GM18873 (cell line): ENCODE results near the gene CKB.
"Not testable (repeated sequence)": the region's sequence is repeated elsewhere in the genome, so short reads cannot be mapped to it uniquely, and the experiment has no call there.

Experiments used
- ATAC-seq: cut with Tn5 transposase; IDR thresholded peaks from one replicate; pipeline ENCODE4 v1.9.1; 2021; ENCODE audit warnings: mild to moderate bottlenecking, moderate library complexity, moderate number of reproducible peaks; ENCODE audit not compliant: unreplicated experiment, low FRiP score

The CKB gene

GRCh38 chr14:103528146-103528586 is 5.5 kb upstream of the CKB start:
- ATAC-seq = no peak

- no peak for ATAC-seq
These were observed 4.9 kb upstream of the CKB start for GRCh38 chr14:103527408-103528145.

DNA sequence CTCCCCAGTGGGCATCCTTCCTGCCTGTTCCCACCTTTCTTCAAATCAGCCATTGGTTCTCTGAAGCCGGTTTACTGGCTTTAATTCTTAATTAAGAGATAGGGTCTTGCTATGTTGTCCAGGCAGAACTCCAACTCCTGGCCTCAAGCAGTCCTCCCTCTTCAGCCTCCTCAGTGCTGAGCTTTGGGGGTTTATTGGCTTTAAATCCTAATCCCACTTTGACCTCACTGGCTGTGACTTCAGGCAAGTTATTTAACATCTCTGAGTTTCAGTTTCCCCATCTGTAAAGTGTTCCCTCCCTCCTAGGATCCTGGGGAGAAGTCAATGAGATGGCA is 4.3 kb upstream of the CKB start:
- no peak for ATAC-seq

GRCh38 chr14:103526247-103526913 is 3.8 kb upstream of the CKB start:
- ATAC-seq = no peak

- not testable (repeated sequence) for ATAC-seq
These were observed 3.0 kb upstream of the CKB start for GRCh38 chr14:103525430-103526246.

DNA sequence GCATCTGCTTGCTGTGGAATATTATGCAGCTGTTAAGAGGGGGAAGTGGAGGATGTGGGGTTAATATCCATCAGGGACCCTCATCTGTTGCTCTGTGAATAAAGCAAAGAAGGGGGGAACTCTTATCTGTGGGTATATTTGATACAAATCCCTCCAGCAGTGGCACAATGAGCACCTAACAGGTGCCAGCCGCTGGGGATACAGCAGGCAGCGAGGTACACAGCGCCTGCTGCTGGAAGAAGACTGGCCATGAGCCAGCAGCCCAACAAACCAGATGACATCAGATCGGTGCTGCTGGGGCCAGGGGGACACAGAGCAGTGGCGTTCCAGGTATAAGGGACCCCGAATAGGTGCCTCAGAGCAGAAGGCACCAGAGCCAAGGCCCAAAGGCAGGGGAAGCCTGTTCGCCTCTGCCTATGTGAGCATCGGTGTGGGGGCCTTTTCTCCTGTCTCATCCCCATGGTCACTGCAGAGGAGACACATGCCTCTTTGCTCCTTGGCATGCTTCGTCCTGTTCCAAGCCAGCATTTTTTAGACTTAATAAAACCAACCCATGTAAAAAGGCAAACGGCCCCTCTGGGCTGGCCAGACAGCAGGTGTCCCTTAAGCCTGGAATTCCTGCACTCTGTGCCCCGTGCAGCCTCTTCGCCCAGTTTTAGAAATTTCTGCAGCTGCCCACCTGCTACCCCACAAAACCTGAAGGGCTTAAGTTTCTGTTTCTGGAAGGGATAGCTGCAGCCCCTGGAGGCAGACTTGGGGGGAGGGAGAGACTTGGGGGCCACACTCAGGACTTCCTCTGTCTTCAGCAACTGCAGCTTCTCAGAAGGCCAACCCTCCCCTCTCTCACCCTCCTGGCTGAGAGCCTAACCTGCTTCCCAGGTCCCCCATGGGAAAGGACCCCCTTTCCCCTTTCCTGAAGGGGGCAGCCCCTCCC is 1.6 kb upstream of the CKB start:
- no peak for ATAC-seq

DNA sequence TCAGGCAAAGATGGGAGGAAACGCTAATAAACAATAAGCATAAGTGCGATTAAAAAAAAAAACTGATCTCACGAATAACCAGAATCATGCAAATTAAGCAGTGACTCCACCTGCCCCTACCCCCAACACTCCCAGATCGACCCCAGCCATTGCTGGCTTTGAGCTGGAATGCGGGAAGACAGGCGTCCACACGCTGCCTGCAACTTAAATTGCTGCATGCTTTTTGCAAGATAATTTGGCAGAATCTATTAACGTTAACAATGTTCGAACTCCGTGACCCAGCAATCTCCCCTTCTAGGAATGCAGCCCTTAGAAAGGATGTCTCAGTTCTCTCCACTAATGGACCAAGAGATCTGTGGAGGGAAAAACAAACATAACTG is 935 bp upstream of the CKB start:
- no peak for ATAC-seq

DNA sequence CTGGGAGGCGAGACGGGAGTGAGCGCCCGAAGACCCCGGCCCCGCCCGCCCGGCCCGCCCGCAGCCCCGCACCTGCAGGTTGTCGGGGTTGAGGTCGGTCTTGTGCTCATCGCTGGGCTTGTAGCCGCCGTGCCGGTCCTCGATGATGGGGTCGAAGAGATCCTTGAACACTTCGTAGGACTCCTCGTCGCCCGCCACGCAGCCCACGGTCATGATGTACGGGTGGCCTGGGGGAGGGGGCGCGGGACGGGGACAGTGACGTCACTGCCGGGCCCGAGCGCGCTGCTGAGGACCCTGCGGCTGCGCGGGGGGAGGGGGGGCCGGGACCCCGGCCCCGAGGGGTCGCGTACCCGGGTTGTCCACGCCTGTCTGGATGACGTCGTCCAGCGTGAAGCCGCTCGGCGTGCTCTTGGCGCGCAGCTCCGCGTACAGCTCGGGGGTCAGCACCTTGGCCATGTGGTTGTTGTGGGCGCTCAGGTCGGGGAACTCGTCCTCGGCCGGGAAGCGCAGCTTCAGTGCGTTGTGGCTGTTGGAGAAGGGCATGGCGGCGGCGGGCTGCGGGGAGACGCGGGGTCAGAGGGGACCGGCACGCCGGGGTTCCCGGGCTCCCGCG is 573 bp downstream of the CKB start:
- ATAC-seq = no peak

DNA sequence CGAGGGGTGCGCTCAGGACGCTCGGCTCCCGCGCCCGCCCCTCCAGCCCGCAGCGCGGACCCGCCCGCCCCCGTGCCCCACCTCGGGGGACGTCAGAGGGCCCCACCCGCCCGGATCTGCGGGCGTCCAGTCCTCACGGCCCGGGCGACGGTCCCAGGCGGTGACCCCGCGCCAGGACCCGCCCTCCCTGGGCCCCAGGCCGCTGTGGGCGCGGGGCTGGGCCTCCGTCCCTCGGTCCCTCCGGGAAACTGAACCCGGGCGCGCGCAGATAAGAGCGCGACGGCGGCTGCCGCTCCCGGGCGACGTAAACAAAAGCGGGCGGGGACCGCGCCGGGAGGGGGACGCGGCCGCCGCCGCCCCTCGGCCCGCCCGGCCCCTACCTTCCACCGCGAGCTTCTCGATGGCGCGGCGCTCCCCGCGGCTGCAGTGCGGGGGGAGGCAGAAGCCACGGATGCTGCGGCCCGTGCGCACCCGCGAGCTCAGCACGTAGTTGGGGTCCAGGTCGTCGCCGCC is 1.1 kb downstream of the CKB start:
- no peak for ATAC-seq

- ATAC-seq = no peak
These were observed 1.8 kb downstream of the CKB start for GRCh38 chr14:103520657-103521437.

- ATAC-seq = no peak
These were observed 2.4 kb downstream of the CKB start for GRCh38 chr14:103520269-103520656.

DNA sequence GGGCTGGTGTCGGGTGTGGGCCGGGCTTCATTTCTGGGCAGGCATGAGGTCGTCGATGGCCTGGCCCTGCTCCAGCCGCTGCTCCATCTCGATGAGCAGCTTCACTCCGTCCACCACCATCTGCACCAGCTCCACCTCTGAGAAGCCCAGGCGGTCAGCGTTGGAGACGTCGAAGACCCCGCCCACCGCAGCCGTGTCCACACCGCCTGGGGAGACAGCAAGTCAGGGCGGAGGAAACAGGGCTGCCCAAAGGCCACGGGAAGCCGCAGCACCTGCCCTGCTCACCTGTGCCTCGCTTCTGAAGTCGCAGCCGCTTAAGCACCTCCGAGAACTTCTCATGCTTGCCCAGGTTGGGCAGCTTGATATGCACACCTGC is 2.8 kb downstream of the CKB start:
- no peak for ATAC-seq

DNA sequence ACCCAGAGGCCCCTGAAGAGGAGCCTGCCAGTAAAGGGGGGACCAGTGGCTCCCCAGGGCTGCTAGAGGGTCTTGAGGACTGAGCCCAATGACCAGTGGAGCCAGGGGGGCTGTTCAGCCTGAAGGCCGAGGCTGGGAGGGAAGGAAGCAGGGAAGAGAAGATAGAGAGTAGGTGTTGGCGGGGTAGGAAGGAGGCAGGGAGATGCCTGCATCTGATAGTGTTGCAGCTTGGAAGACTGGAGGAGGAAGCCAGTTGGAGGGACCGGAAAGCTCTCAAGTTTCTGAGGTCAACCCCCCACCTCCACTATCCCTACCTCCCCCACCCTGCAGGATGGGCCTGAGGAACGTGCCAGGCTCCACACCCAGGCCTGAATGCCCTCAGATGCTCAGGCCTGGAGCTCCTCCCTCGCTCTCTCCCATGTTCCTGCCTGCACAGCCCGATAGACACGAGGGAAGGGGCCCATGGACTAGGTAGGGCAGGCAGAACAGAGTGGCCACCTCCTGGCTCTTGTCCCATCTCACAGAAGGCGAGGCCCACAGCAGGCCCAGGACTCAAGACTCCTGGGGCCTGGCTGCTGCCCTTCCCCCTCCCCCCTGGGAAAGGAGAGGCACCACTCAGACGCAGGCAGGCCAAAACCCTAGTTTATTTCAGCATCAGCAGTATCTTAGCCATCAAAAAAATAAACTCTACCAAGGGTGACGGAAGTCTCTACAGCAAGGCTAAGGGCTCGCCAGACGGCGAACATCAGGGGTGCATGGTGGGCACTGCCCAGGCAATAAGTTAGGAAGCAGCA is 3.4 kb downstream of the CKB start:
- ATAC-seq = no peak

- no peak for ATAC-seq
These were observed 4.1 kb downstream of the CKB start for GRCh38 chr14:103518422-103519042.

DNA sequence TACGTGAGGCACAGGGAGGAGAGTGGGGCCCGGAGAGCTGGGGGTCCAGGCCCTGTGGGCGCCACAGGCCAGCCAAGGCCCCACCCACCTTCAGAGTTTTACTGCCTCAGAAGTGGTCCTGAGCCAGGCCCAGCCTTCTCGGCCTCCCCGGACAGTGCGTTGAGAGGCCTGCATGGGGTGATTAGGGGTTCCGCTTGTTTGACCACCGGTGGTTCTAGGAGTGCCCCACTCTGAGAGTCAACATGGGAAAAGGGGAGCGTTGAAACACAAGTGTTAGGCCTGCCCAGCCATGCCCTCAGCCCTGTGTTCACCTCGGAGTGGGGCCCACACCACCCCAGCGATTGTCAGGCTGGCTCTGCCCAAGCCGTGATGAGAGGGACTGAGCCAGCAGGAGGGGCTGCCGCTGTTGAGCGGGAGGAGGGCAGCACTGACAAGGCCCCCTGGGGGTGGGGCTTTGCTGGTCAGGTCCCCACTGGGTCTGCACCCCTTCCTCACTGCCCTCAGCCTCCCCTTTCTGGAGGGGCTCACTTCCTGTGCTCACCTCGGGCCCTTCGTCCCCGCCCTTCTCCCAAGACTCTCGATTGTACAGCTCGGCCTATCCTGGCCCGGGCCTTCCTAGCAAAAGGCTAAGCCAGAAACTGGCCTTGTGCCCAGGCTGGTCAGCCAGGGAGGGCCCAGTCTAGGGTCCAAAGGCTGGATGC is 4.8 kb downstream of the CKB start:
- ATAC-seq = no peak

DNA sequence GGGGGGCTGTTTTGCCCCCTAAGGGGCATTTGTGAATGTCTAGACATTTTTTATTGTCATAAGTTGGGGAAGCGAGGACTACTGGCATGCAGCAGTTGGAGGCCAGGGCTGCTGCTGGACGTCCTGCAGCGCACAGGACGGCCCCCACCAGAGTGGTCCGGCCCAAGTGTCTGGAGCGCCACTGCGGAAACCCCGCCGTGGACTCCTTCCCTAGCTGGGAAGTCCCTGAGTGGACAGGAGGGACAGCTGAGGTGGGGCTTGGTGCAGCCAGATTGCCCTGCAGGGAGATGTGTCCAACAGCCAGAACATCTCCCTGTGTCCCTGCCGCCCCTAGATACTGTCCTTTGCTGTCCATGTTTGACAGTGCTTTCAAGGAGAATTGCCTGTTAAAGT is 5.5 kb downstream of the CKB start:
- ATAC-seq = no peak

- no peak for ATAC-seq
These were observed 6.0 kb downstream of the CKB start for GRCh38 chr14:103516426-103517173.
